ENCODE measurements around the gene YIF1A. TPM values are rescaled to one million over a fixed set of nuclear protein-coding genes. Genes with fewer than 3 reads are reported as not detected.
"Not testable (repeated sequence)": the region's sequence is repeated elsewhere in the genome, so short reads cannot be mapped to it uniquely, and the experiment has no call there.

The YIF1A gene
- total RNA-seq, 2 donors from 2014 or later, result 63.9 to 73.6 TPM

GRCh38 chr11:66277471-66278362 is 11.2 kb downstream of the YIF1A start, which contains the start of gene CNIH2:
TSS of gene CNIH2 (plus strand) at chr11:66278175. CDS start at chr11:66278457, 282 bp downstream.
- intact Hi-C loops (cut with DNase I), result no loop called here
- no peak for DNase-seq (ENCODE audit: low spot score)

GRCh38 chr11:66277064-66277463 is 11.9 kb downstream of the YIF1A start:
- intact Hi-C loops (cut with DNase I); DNase-seq (ENCODE audit: low spot score): not testable (repeated sequence)

- intact Hi-C loops (cut with DNase I); DNase-seq (ENCODE audit: low spot score): not testable (repeated sequence)
Observed at GRCh38 chr11:66276619-66277018, 12.3 kb downstream of the YIF1A start.

GRCh38 chr11:66275984-66276612 is 12.8 kb downstream of the YIF1A start:
- intact Hi-C loops (cut with DNase I), result no loop called here
- no peak for DNase-seq (ENCODE audit: low spot score)

- intact Hi-C loops (cut with DNase I), result no loop called here
- DNase-seq (ENCODE audit: low spot score), result no peak
Observed at GRCh38 chr11:66275396-66275795, 13.5 kb downstream of the YIF1A start.

- DNase-seq (ENCODE audit: low spot score), result no peak
- intact Hi-C loops (cut with DNase I), result no loop called here
Observed at GRCh38 chr11:66274219-66274618, 14.7 kb downstream of the YIF1A start.

GRCh38 chr11:66272596-66272995 is 16.3 kb downstream of the YIF1A start:
- no peak for DNase-seq (ENCODE audit: low spot score)
- intact Hi-C loops (cut with DNase I), result no loop called here

- DNase-seq (ENCODE audit: low spot score), result no peak
- intact Hi-C loops (cut with DNase I), result no loop called here
Observed at GRCh38 chr11:66271816-66272215, 17.1 kb downstream of the YIF1A start.

GRCh38 chr11:66268952-66269905 is 19.7 kb downstream of the YIF1A start:
- no peak for DNase-seq (ENCODE audit: low spot score)
- intact Hi-C loops (cut with DNase I), result no loop called here

- peak; percentile 100 for DNase-seq (ENCODE audit: low spot score)
- intact Hi-C loops (cut with DNase I), result no loop called here
Observed at GRCh38 chr11:66268244-66268951, 20.5 kb downstream of the YIF1A start, which contains the start of gene RAB1B. TSS of gene RAB1B (plus strand) at chr11:66268639. CDS start at chr11:66268680, 41 bp downstream.

GRCh38 chr11:66267379-66268243 is 21.3 kb downstream of the YIF1A start:
- intact Hi-C loops (cut with DNase I), result no loop called here
- peak; percentile 97 for DNase-seq (ENCODE audit: low spot score)

- intact Hi-C loops (cut with DNase I), result no loop called here
- DNase-seq (ENCODE audit: low spot score), result no peak
Observed at GRCh38 chr11:66267039-66267378, 21.9 kb downstream of the YIF1A start.

- intact Hi-C loops (cut with DNase I), result no loop called here
- DNase-seq (ENCODE audit: low spot score), result no peak
Observed at GRCh38 chr11:66266378-66267038, 22.4 kb downstream of the YIF1A start.

GRCh38 chr11:66265531-66266377 is 23.2 kb downstream of the YIF1A start:
- DNase-seq (ENCODE audit: low spot score), result no peak
- intact Hi-C loops (cut with DNase I), result no loop called here

- intact Hi-C loops (cut with DNase I), result no loop called here
- no peak for DNase-seq (ENCODE audit: low spot score)
Observed at GRCh38 chr11:66264914-66265313, 24.0 kb downstream of the YIF1A start.

- DNase-seq (ENCODE audit: low spot score), result no peak
- intact Hi-C loops (cut with DNase I), result no loop called here
Observed at GRCh38 chr11:66264383-66264782, 24.6 kb downstream of the YIF1A start.

GRCh38 chr11:66263785-66264184 is 25.2 kb downstream of the YIF1A start:
- DNase-seq (ENCODE audit: low spot score), result no peak
- intact Hi-C loops (cut with DNase I), result no loop called here
